ENCODE results near the gene ZBTB39.
A peak's percentile ranks its signal among the peaks of the same experiment; 100 is the strongest.
"Not testable (repeated sequence)": the region's sequence is repeated elsewhere in the genome, so short reads cannot be mapped to it uniquely, and the experiment has no call there.

ZBTB39 gene

GRCh38 chr12:57031789-57032188, 25.4 kb upstream of the ZBTB39 start:
- DNase-seq (ENCODE audit: low read depth) = no peak

DNA sequence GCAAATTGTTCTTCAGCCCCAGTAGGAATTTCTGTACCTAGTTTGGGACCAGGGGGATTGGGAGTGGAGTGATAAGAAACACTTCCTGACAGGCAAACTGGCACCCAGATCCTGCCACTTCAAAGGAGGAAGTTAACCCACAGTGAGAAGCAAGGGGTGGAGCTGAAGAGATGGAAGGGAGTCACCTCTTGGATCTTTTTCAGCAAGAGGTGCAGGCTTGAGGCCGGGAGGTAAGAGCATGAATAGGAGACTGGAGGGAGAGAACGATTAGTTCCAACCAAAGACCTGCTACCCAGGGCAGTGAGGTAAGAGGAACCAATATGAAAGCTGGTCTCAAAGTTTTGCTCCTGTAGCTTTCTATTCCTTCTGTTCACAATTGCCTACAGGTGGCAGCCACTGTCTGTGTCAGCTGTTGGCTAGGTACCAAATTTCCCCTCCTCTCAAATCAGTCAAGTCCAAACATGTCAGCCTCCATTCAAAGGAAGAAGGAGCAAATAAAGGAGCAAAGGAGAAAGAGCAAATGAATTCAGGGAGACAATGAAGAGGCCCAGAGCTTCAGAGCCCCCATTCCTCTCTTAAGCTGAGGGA, 24.9 kb upstream of the ZBTB39 start:
- DNase-seq (ENCODE audit: low read depth) = no peak

DNA sequence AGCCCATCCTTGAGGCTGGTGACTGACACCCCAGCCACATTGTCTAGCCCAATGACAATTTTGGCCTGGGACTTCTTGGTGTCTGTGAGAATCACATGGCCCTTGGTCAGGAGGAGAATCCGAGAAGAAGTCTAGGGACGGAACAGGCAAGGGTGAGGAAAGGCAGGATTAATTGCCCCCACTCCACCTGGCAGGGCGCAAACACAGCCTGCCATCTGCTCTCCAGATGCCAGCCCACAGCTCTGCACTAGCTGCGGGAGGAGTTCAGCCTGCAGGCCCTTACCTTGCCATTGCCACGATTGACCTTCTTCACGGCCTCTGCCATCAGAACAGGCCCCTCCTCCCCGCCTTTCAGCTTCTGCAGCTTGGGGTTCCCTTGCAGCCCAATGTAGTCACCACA, 23.1 kb upstream of the ZBTB39 start:
- no peak for DNase-seq (ENCODE audit: low read depth)

DNA sequence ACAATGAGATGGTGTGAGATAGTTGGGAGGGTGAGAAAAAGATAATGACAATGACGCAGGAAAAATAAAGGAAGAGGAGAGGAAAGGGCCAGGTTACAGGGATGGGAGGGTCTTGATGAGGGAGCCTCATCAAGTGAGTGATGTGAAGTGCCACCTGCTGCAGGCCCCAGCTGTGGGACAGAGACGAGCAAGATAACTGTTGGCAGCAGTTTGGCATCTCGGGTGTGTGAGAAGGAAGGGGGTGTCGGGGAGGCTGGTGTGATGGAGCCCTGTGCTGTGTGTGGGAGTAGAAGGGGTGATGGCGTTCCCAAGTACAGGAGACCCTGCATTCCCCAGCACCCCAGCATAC, 21.4 kb upstream of the ZBTB39 start:
- DNase-seq (ENCODE audit: low read depth) = no peak

- no peak for DNase-seq (ENCODE audit: low read depth)
These were observed 20.9 kb upstream of the ZBTB39 start for GRCh38 chr12:57027011-57027804.

GRCh38 chr12:57025196-57025595, 18.9 kb upstream of the ZBTB39 start:
- DNase-seq (ENCODE audit: low read depth) = no peak

DNA sequence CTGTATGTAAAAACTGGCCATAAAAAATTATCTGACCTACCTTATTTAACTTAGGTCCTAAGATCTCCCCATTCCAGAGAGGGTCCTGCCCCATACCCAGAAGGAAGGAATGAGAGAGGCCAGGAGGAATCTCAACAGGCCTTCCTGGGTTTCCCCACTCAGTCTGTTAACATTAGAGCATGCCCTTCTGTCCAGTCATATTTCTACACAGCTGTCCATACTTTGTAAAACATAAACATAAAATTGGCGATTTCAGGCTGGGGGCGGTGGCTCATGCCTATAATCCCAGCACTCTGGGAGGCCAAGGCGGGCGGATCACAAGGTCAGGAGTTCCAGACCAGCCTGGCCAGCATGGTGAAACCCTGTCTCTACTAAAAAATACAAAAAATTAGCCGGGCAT, 16.0 kb upstream of the ZBTB39 start:
- DNase-seq (ENCODE audit: low read depth) = peak; percentile 65

- no peak for DNase-seq (ENCODE audit: low read depth)
These were observed 13.8 kb upstream of the ZBTB39 start for GRCh38 chr12:57019983-57020719.

DNA sequence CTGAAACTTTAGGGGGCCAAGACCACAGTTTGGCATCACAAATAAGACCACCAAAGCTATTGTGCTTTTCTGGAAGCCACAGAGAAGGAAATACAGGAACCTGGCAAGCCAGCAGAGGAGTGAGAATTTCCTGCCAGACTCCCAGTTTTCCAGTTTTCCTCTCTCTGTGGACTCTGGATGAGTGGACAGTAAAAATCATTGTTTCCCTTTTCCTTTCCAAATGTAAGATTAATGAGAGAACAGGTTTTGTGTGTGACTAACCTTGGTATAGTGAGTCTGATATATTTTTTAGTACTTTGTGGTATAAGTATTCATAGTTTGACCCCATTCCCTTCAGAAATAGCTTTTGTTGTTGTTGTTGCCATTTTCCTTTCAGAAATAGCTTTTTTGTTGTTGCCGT, 12.6 kb upstream of the ZBTB39 start:
- no peak for DNase-seq (ENCODE audit: low read depth)

- not testable (repeated sequence) for DNase-seq (ENCODE audit: low read depth)
These were observed 12.0 kb upstream of the ZBTB39 start for GRCh38 chr12:57018353-57018752.

DNA sequence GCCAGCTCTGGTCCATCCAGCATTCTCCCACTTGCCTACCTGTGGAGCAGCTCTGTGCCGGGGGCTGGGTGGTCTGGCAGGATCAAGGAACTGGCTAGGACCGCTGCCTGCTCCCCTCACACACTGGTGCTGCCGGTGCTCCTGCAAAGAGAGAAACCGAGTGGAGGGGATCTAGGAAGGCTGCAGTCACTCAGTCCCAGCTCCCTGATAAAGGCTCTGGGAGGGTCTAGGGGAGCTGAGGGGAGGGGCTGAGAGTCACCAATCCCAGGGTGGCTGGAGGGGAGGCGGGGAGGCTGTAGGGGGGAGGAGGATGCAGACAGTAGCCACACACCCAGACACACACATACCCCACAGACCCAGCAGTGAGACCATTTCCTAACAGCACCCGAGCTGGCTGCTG, 10.0 kb upstream of the ZBTB39 start, which contains the start of gene TAC3:
TSS of gene TAC3 (minus strand) at position 182 of the 400 bp plus-strand sequence. CDS start 732 bp downstream, outside the sequence.
- DNase-seq (ENCODE audit: low read depth) = no peak

- no peak for DNase-seq (ENCODE audit: low read depth)
These were observed 6.5 kb upstream of the ZBTB39 start for GRCh38 chr12:57012600-57013465.

DNA sequence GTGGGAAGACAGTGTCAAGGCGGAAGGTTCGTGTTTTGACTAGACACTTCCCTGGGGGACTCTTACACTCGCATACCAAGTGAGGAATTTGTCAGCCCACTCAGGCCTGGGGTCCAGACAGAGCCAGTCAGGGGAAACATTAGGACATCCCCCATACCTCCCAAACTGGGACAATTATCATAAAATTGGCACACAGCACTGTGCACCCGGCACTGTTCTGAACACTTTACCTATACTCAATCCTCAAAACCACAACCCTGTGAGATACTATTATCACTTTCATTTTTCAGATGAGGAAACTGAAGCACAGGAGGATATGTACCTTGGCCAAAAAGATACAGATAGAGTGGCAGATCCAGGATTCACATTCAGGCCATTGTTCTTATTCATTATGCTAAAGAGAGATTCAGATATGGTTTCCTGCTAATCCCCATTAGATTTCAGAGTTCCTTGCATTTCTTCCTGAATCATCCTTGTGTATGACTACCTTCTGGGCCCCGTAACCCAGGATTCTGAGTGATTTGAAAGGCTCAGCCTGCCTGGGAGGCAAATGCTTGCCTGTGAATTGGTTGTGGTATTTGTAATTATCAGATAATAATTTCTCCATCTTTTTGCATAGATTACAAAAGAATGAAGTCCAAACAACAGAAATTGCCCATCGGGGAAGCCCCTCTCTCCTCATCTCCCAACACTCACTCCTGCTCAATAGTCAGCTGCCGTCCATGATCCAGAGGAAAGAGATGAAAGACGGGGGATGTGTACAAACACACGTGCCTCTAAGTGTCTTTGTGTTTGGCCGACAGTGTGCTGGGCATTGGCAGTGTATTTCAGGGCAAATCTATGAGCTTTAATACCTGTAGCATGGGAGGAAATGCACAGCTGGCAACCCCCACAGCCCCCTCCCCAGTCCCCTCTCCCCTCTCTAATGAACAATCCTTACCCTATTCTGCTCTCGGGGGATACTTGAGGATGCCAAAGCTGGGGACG, 5.4 kb upstream of the ZBTB39 start:
- no peak for DNase-seq (ENCODE audit: low read depth)

- DNase-seq (ENCODE audit: low read depth) = no peak
These were observed 4.4 kb upstream of the ZBTB39 start for GRCh38 chr12:57010627-57011247.

- DNase-seq (ENCODE audit: low read depth) = no peak
These were observed 3.7 kb upstream of the ZBTB39 start for GRCh38 chr12:57009949-57010626.

GRCh38 chr12:57008178-57008577, 1.8 kb upstream of the ZBTB39 start:
- DNase-seq (ENCODE audit: low read depth) = peak; percentile 76

DNA sequence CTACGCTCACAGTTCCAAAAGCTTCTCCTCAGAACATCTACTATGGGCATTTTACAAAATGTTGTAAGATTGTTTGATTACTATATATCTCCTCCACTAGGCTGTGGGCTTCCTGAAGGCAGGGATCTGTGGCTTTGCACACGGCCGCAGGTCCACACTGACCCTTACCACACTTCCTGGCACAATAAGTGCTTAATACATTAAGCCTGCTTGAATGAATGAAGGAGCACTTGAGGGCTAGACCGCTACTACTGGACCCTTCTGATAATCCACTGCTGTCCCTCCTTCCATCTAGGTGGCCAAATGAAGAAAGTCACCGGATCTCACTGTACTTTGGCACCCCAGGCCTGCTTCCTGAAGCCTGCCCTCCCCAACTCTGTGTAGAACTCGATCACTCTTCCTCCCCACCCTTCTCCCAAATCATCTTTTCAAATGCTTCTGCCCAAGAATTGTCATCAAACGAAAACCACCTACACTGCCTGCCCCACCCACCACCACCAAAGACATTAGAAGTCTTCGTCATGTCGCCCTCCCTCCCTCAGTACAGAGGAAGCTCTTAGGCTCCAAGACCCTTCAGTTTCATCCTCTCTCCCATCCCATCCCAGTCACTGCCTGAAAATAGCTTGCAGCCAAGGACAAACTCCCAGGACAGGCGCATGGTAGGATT, 596 bp upstream of the ZBTB39 start:
- no peak for DNase-seq (ENCODE audit: low read depth)

DNA sequence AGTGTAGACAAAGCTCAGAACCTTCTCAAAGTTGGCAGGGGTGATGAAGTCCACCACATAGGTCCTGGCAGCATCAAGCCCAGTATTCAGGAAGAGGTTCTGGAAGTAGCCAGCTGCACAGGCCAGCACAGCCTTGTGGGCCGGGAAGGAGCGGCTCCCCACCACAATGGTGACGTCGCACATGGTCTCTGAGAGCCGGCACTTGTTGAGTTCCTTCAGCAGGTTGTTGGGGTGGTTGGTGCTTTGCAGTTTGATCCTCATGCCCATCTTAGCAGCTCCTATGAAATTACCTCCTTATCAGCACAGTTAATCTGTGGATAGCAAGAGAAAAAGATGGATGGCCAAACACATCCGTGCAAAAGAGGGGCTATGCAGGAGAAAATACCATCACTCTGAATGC, 1.7 kb downstream of the ZBTB39 start:
- no peak for DNase-seq (ENCODE audit: low read depth)

DNA sequence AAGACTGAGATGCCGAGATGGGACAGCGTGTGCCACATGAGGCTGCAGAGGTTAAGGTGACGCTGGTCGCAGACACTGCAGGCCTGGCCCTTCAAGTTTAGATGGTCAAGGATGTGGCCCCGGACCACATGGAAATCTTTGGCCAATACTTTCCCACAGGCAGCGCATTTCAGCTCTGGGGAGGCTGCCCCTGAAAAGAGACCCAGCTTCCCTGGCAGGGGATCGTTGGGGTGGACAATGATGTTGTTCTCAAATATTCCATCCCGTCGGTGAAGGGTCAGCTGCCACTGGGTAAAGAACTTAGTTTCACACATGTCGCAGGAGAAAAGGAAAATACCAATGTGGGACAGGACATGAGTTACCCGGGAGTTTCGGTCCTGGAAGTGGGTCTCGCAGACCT, 3.0 kb downstream of the ZBTB39 start:
- DNase-seq (ENCODE audit: low read depth) = no peak
